Prostate gland (tissue), 2 donors: ENCODE data around the gene CDC42BPA.

Experiments
- CTCF ChIP-seq, 4 experiments: fragments of 200-600 bp in 2 of 4; fragments of 450-650 bp in 2 of 4; sonication (generic) in 2 of 4; IDR thresholded peaks; 1 replicate in 3 of 4; 2 replicates in 1 of 4; pipeline ENCODE4 v1.5.1; 2016 to 2019; ENCODE audit warnings: antibody characterized with exemption in 4 of 4, mild to moderate bottlenecking in 2 of 4, moderate library complexity in 2 of 4
- POLR2A ChIP-seq: fragments of 450-650 bp; IDR thresholded peaks from one replicate; pipeline ENCODE4 v1.6.1; 2016; ENCODE audit warnings: antibody characterized with exemption, mild to moderate bottlenecking
- POLR2AphosphoS5 ChIP-seq: sonication (generic); formaldehyde crosslinking; IDR thresholded peaks from one replicate; pipeline ENCODE4 v1.6.1; 2017; ENCODE audit warnings: antibody characterized with exemption

- TF ChIP-seq POLR2A = no peak
- TF ChIP-seq CTCF (IDR thresholded peaks at IDR 0.05) = no peak
- no peak for TF ChIP-seq POLR2AphosphoS5
Observed at GRCh38 chr1:227300682-227301081, 17.6 kb downstream of the CDC42BPA start.
